Measurements from ENCODE around the gene RWDD3. TPM values are rescaled to one million over a fixed set of nuclear protein-coding genes. Genes with fewer than 3 reads are reported as not detected.

Gene RWDD3
- total and polyA plus RNA-seq, 2 of the 13 experiments (the other 11 are each of a cell fraction or from before 2014, with no cell fraction given) = 18.3 to 21.2 TPM

DNA sequence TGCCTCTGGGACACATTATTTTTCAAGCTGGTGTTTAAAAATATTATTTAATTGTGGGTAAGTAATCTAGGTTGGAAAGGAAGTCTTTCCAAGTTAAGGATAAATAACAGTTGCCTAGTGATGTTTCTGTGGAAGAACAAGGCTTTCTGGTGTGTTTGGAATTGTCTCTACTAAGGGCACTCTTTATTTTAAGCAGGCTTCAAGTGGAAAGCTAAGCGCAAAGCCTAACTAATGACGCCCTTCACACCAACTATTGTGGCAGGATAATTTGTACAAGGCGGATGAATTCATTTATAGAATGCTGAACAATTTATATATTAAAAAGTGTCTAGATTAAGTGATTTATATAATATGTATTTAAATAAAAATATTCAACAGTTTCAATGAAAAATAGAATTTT, 25.1 kb upstream of the RWDD3 start (continued):
- TF ChIP-seq U2AF2 (IDR thresholded peaks at IDR 0.05; ENCODE audit: low read depth, low read length) (no peak), ZNF430 (CRISPR knock-in tag; IDR thresholded peaks at IDR 0.05) (no peak), EEA1 (CRISPR knock-in tag; IDR thresholded peaks at IDR 0.05; ENCODE audit: borderline replicate concordance) (no peak), MBD4 (IDR thresholded peaks at IDR 0.05; ENCODE audit: borderline replicate concordance, low read length) (no peak), TAF15 (IDR thresholded peaks at IDR 0.05; ENCODE audit: low read depth, low read length, poor library complexity, severe bottlenecking) (no peak)

DNA sequence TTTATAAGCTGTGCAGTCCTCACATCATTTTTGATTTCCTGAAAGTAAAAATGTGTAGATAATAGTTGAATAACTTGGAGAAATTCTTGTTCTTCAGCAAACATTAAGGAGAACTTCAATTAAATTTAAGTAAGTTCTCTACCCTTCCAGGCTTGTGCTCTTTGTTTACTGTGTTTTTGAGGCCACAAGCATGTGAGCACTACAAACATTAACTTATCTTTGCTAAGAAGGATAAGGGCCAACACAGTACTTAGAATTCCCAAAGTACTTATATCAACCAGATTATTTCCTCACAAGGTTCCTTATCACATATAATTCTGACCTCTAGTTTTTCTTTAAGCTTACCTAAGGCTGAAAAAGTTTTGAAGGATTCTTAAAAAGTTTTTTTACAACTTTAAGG, 24.7 kb upstream of the RWDD3 start:
- CTCF ChIA-PET (ENCODE audit: low intra/inter-chr PET ratio, low total read pairs) = no interaction called here
- ATAC-seq = no peak
- in situ Hi-C loops (cut with HindIII; ENCODE audit: extremely low pct_ligation_motif_present, low pct_unique_long_range_greater_than_20kb) (no loop called here), intact Hi-C loops (cut with micrococcal nuclease; ENCODE audit: unreplicated experiment) (no loop called here)
- H3K79me2 ChIP-seq (ENCODE audit: insufficient read depth, low read length) = no peaks in the 10 kb centered on the region
- no peak for FAIRE-seq
- no peaks in the 10 kb centered on the region for H3K36me3 ChIP-seq (replicated peaks in 1 of 2; ENCODE audit: control insufficient read depth in 1 of 2, insufficient read depth in 2 of 2, low read length in 2 of 2)
- no peak for DNase-seq (ENCODE audit: low spot score)
- no peak overlapping the region for H3K4me2 ChIP-seq (ENCODE audit: low read depth, low read length)
- no peaks in the 10 kb centered on the region for H3K9me3 ChIP-seq (ENCODE audit: low read length)
- no peak overlapping the region for H3K4me3 ChIP-seq (replicated peaks in 1 of 3; ENCODE audit: insufficient read depth in 1 of 3, low read depth in 2 of 3, low read length in 3 of 3)
- H3K27me3 ChIP-seq (ENCODE audit: control insufficient read depth in 1 of 2, insufficient read depth in 2 of 2, low read length in 2 of 2) = no peaks in the 10 kb centered on the region
- BruUV-seq (replicated peaks) = no TSS peak
- no peaks in the 10 kb centered on the region for H4K20me1 ChIP-seq (ENCODE audit: insufficient read depth, low read length)
- H3K4me1 ChIP-seq (ENCODE audit: insufficient read depth, low read length) = no peaks in the 10 kb centered on the region
- POLR2A ChIA-PET = no interaction called here
- H3K9ac ChIP-seq (ENCODE audit: insufficient read depth, low read depth, low read length) = no peak overlapping the region
- H3K27ac ChIP-seq (ENCODE audit: extremely low read length, insufficient read depth, low read length) = no peak overlapping the region
- no peak overlapping the region for H2AFZ ChIP-seq (ENCODE audit: low read length)
- no peak for TF ChIP-seq SPEN (CRISPR knock-in tag; IDR thresholded peaks at IDR 0.05; ENCODE audit: low read depth)
- TF ChIP-seq, protein P1, sequence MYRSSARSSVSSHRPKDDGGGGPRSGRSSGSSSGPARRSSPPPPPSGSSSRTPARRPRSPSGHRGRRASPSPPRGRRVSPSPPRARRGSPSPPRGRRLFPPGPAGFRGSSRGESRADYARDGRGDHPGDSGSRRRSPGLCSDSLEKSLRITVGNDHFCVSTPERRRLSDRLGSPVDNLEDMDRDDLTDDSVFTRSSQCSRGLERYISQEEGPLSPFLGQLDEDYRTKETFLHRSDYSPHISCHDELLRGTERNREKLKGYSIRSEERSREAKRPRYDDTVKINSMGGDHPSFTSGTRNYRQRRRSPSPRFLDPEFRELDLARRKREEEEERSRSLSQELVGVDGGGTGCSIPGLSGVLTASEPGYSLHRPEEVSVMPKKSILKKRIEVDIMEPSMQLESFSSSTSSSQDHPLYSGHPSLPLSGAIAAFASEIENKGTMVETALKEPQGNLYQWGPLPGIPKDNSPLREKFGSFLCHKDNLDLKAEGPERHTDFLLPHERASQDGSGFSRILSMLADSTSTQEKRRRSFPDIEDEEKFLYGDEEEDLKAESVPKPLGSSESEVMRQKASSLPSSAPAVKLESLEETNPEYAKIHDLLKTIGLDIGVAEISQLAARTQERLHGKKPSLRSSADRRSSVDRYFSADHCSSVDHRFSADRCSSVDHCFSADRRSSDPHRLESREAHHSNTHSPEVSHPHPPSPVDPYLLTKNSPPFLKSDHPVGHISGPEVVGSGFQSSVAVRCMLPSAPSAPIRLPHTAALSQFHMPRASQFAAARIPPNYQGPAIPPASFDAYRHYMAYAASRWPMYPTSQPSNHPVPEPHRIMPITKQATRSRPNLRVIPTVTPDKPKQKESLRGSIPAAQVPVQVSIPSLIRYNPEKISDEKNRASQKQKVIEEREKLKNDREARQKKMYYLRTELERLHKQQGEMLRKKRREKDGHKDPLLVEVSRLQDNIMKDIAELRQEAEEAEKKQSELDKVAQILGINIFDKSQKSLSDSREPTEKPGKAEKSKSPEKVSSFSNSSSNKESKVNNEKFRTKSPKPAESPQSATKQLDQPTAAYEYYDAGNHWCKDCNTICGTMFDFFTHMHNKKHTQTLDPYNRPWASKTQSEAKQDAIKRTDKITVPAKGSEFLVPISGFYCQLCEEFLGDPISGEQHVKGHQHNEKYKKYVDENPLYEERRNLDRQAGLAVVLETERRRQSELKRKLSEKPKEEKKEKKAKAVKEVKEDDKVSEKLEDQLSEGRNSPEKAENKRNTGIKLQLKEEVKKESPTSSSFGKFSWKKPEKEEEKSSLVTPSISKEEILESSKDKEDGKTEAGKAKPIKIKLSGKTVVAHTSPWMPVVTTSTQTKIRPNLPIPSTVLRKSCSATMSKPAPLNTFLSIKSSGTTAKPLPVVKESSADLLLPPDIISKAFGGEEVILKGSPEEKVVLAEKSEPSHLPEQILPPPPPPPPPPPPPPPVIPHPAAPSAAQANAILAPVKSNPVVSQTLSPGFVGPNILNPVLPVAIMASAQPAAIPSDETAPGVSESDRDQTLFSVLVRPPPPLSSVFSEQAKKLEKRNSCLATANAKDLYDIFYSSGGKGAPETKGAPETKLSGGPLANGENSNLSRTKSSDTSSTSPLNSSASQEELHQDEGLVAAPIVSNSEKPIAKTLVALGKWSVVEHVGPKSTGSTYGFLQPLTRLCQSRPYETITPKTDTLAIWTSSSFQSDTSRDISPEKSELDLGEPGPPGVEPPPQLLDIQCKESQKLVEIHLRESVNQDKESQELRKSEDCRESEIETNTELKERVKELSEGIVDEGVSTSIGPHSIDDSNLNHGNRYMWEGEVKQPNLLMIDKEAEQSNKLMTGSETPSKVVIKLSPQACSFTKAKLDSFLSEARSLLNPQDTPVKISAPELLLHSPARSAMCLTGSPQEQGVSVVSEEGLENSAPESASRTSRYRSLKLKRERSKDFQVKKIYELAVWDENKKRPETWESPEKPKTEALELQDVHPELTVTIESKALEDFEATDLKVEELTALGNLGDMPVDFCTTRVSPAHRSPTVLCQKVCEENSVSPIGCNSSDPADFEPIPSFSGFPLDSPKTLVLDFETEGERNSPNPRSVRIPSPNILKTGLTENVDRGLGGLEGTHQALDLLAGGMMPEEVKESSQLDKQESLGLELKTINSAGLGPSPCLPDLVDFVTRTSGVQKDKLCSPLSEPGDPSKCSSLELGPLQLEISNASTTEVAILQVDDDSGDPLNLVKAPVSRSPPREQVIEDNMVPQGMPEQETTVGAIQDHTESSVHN (CRISPR knock-in tag; IDR thresholded peaks at IDR 0.05) = no peak
- TF ChIP-seq RXRB (CRISPR knock-in tag; IDR thresholded peaks at IDR 0.05; ENCODE audit: borderline replicate concordance) = no peak
- no peak for TF ChIP-seq RCOR2 (CRISPR knock-in tag; IDR thresholded peaks at IDR 0.05)
- TF ChIP-seq, protein P2, sequence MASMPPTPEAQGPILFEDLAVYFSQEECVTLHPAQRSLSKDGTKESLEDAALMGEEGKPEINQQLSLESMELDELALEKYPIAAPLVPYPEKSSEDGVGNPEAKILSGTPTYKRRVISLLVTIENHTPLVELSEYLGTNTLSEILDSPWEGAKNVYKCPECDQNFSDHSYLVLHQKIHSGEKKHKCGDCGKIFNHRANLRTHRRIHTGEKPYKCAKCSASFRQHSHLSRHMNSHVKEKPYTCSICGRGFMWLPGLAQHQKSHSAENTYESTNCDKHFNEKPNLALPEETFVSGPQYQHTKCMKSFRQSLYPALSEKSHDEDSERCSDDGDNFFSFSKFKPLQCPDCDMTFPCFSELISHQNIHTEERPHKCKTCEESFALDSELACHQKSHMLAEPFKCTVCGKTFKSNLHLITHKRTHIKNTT (CRISPR knock-in tag; IDR thresholded peaks at IDR 0.05) = no peak
- TF ChIP-seq TAF1 (CRISPR knock-in tag; IDR thresholded peaks at IDR 0.05) = no peak

Data from HepG2 (cell line).